Measurements from ENCODE around the gene ASCL5.

Gene ASCL5

DNA sequence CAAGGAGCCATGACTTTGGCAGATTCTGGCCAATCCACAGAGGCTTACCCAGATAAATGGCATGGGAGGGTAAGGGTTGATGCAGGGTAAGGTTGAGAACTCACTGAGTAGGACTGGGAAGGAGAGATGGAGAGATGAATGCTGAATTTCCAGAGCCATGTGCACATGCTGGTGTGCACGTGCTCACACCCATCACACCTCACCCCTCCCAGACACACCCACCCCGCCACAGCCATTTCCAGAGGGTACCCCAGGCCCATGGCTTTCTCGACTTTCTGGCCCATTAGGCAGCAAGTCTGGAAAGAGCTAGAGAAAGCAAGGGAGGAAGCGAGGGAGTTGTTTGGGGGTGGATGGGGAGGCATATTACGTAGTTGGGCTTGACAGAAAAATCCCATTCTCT lies 16.4 kb downstream of the ASCL5 start:
- H3K4me3 ChIP-seq (ENCODE audit: low read length, poor library complexity, severe bottlenecking), result no peak overlapping the region
- no peak for TF ChIP-seq EZH2phosphoT487 (IDR thresholded peaks at IDR 0.05; ENCODE audit: borderline replicate concordance)
- TF ChIP-seq, protein P1, sequence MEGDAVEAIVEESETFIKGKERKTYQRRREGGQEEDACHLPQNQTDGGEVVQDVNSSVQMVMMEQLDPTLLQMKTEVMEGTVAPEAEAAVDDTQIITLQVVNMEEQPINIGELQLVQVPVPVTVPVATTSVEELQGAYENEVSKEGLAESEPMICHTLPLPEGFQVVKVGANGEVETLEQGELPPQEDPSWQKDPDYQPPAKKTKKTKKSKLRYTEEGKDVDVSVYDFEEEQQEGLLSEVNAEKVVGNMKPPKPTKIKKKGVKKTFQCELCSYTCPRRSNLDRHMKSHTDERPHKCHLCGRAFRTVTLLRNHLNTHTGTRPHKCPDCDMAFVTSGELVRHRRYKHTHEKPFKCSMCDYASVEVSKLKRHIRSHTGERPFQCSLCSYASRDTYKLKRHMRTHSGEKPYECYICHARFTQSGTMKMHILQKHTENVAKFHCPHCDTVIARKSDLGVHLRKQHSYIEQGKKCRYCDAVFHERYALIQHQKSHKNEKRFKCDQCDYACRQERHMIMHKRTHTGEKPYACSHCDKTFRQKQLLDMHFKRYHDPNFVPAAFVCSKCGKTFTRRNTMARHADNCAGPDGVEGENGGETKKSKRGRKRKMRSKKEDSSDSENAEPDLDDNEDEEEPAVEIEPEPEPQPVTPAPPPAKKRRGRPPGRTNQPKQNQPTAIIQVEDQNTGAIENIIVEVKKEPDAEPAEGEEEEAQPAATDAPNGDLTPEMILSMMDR (conservative IDR thresholded peaks at IDR 0.05; ENCODE audit: low read length), result no peak
- H3F3A ChIP-seq (ENCODE audit: low read depth), result no peaks in the 10 kb centered on the region
- H3K27me3 ChIP-seq (ENCODE audit: insufficient read depth, low read length, poor library complexity, severe bottlenecking), result no peaks in the 10 kb centered on the region
- H3K9me2 ChIP-seq (replicated peaks; ENCODE audit: low read depth, low read length), result no peaks in the 10 kb centered on the region
- no peak overlapping the region for H3K9ac ChIP-seq (ENCODE audit: low read depth, low read length, poor library complexity, severe bottlenecking)
- no peaks in the 10 kb centered on the region for H3K36me3 ChIP-seq (ENCODE audit: insufficient read depth, low read length)
- no peak overlapping the region for H2AFZ ChIP-seq (ENCODE audit: low read length)
- no peak overlapping the region for H3K4me2 ChIP-seq (ENCODE audit: low read depth, low read length, poor library complexity, severe bottlenecking)
- no peaks in the 10 kb centered on the region for H3K9me3 ChIP-seq (ENCODE audit: insufficient read depth, low read depth, low read length)
- H4K20me1 ChIP-seq (ENCODE audit: insufficient read depth, low read length, poor library complexity, severe bottlenecking), result no peaks in the 10 kb centered on the region
- H3K79me2 ChIP-seq (ENCODE audit: insufficient read depth, low read length), result no peaks in the 10 kb centered on the region
- peaks cover 5% of the 10 kb centered on the region for H3K4me1 ChIP-seq (ENCODE audit: insufficient read depth, low read length, poor library complexity, severe bottlenecking)

DNA sequence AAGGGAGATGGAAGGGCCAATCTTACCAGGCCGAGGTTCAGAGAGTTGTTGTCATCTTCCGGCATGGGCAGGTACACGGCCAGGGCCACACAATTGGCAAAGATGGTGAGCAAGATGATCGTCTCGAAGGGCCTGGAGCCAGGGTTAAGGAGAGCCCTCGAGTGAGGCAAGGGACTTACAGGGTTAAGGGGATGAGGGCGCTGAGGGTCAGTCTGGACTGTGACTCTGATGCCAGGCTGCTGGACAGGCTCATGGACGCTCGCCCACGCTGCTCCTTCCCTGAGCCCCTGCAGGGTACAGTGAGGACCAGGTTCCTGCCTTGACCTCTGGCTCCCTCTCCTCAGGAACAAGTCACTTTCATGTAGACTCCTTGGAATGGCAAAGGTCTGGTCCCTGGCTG lies 16.8 kb downstream of the ASCL5 start:
- Histone ChIP-seq H3K36me3 (ENCODE audit: insufficient read depth, low read length) (no peaks in the 10 kb centered on the region), H3F3A (ENCODE audit: low read depth) (no peaks in the 10 kb centered on the region), H2AFZ (ENCODE audit: low read length) (no peak overlapping the region), H3K9me2 (replicated peaks; ENCODE audit: low read depth, low read length) (no peaks in the 10 kb centered on the region), H3K9ac (ENCODE audit: low read depth, low read length, poor library complexity, severe bottlenecking) (no peak overlapping the region), H3K4me1 (ENCODE audit: insufficient read depth, low read length, poor library complexity, severe bottlenecking) (peaks cover 5% of the 10 kb centered on the region), H3K79me2 (ENCODE audit: insufficient read depth, low read length) (no peaks in the 10 kb centered on the region), H4K20me1 (ENCODE audit: insufficient read depth, low read length, poor library complexity, severe bottlenecking) (no peaks in the 10 kb centered on the region), H3K4me3 (ENCODE audit: low read length, poor library complexity, severe bottlenecking) (no peak overlapping the region), H3K4me2 (ENCODE audit: low read depth, low read length, poor library complexity, severe bottlenecking) (no peak overlapping the region), H3K27me3 (ENCODE audit: insufficient read depth, low read length, poor library complexity, severe bottlenecking) (no peaks in the 10 kb centered on the region), H3K9me3 (ENCODE audit: insufficient read depth, low read depth, low read length) (no peaks in the 10 kb centered on the region)
- TF ChIP-seq EZH2phosphoT487 (IDR thresholded peaks at IDR 0.05; ENCODE audit: borderline replicate concordance), result no peak
- TF ChIP-seq, protein P1 (conservative IDR thresholded peaks at IDR 0.05; ENCODE audit: low read length), result no peak

DNA sequence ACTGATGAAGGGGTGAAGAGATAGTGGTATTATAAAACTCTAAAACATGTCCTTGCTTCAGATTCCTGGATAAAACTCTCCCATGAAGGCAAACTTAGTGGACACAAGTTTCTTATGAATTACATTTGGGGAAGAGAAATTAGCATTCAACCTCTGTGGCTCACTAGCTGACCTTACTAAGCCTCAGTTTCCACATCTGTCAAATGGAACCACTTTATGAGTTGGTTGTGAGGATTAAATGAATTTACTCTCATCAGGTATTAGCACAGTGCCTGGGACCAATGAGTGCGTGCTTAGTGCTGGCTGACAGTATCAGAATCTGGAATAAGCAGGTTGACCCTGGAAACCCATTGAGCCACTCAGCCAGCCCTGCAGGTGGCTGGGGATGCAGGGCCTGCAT lies 17.3 kb downstream of the ASCL5 start:
- Histone ChIP-seq H3K79me2 (ENCODE audit: insufficient read depth, low read length) (no peaks in the 10 kb centered on the region), H4K20me1 (ENCODE audit: insufficient read depth, low read length, poor library complexity, severe bottlenecking) (no peaks in the 10 kb centered on the region), H3K27me3 (ENCODE audit: insufficient read depth, low read length, poor library complexity, severe bottlenecking) (no peaks in the 10 kb centered on the region), H3K4me2 (ENCODE audit: low read depth, low read length, poor library complexity, severe bottlenecking) (no peak overlapping the region), H3F3A (ENCODE audit: low read depth) (no peaks in the 10 kb centered on the region), H3K9ac (ENCODE audit: low read depth, low read length, poor library complexity, severe bottlenecking) (no peak overlapping the region), H3K4me1 (ENCODE audit: insufficient read depth, low read length, poor library complexity, severe bottlenecking) (peaks cover 5% of the 10 kb centered on the region), H3K9me3 (ENCODE audit: insufficient read depth, low read depth, low read length) (no peaks in the 10 kb centered on the region), H3K9me2 (replicated peaks; ENCODE audit: low read depth, low read length) (no peaks in the 10 kb centered on the region), H3K36me3 (ENCODE audit: insufficient read depth, low read length) (no peaks in the 10 kb centered on the region), H2AFZ (ENCODE audit: low read length) (no peak overlapping the region), H3K4me3 (ENCODE audit: low read length, poor library complexity, severe bottlenecking) (no peak overlapping the region)
- no peak for TF ChIP-seq EZH2phosphoT487 (IDR thresholded peaks at IDR 0.05; ENCODE audit: borderline replicate concordance)
- TF ChIP-seq, protein P1 (conservative IDR thresholded peaks at IDR 0.05; ENCODE audit: low read length), result no peak

Data from Loucy (cell line).